PFSK-1 (cell line): Measurements from ENCODE around the gene ALKAL2.

Experiments used
- FOXP2 ChIP-seq: optimal IDR thresholded peaks from 2 replicates; pipeline ENCODE3; 2011; ENCODE audit warnings: borderline replicate concordance, control low read depth, inconsistent platforms; ENCODE audit not compliant: insufficient read depth; ENCODE audit errors: extremely low read length, extremely low read depth
- TAF1 ChIP-seq: IDR thresholded peaks from 2 replicates; pipeline ENCODE4 v1.6.1; 2012; ENCODE audit warnings: low read length, control low read depth, borderline replicate concordance; ENCODE audit not compliant: insufficient read depth

GRCh38 chr2:336360-336759 lies 48.5 kb upstream of the ALKAL2 start:
- TF ChIP-seq TAF1 (no peak), FOXP2 (no peak)
